Measurements from ENCODE around the gene PICALM.

PICALM gene

DNA sequence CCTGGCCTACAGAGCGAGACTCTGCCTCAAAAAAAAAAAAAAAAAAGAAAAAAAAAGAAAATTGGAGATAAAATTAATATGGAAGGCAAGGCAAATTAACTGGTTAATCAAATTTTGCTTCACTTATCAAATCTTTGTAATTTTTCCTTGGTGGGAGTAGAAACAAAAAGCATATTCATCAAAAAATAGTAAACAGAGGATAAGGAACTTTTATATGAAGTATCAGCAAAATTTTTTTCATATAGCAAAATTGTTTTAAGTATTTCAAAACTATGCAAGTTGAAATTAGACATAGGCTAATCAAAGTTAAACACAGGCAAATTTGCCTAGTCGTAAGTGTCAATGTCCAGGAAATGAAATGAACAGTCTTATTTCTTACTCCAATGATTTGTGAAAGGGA, 33.0 kb downstream of the PICALM start:
- peaks cover 12 to 39% of the 10 kb centered on the region in 2 experiments for H3K4me1 ChIP-seq (ENCODE audit: control insufficient read depth in 1 of 2, insufficient read depth in 1 of 2, low read depth in 1 of 2, low read length in 1 of 2)
- H3K36me3 ChIP-seq = peaks cover 17% of the 10 kb centered on the region
- no peaks in the 10 kb centered on the region for H3K9me3 ChIP-seq
- H3K27me3 ChIP-seq = no peaks in the 10 kb centered on the region
- H3K4me3 ChIP-seq (ENCODE audit: low read depth in 1 of 2, low read length in 1 of 2) = no peak overlapping the region
- TF ChIP-seq, protein P1, sequence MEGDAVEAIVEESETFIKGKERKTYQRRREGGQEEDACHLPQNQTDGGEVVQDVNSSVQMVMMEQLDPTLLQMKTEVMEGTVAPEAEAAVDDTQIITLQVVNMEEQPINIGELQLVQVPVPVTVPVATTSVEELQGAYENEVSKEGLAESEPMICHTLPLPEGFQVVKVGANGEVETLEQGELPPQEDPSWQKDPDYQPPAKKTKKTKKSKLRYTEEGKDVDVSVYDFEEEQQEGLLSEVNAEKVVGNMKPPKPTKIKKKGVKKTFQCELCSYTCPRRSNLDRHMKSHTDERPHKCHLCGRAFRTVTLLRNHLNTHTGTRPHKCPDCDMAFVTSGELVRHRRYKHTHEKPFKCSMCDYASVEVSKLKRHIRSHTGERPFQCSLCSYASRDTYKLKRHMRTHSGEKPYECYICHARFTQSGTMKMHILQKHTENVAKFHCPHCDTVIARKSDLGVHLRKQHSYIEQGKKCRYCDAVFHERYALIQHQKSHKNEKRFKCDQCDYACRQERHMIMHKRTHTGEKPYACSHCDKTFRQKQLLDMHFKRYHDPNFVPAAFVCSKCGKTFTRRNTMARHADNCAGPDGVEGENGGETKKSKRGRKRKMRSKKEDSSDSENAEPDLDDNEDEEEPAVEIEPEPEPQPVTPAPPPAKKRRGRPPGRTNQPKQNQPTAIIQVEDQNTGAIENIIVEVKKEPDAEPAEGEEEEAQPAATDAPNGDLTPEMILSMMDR (IDR thresholded peaks at IDR 0.05) = no peak
- peak overlapping the region; percentile 34 for H3K27ac ChIP-seq

DNA sequence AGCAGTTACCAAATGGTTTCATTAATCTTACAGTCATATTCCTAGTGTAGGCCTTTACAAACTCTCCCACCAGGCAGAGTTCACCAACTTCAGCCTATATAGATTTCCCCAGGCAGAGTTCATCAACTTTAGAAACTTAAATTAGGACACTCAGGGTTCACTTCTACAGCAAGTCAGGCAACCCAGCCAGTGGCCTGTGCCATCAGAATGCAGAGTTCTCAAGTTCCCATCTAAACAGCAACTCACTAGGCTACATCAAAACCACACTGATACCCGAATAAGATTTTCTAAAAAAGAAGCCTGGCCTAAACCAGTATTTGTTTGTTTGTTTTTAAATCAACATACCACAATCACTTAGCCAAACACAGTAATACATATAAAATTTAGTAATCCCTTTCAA, 33.7 kb downstream of the PICALM start:
- TF ChIP-seq, protein P1 (IDR thresholded peaks at IDR 0.05) = no peak
- H3K9me3 ChIP-seq = no peaks in the 10 kb centered on the region
- H3K27ac ChIP-seq = peak overlapping the region; percentile 28
- no peaks in the 10 kb centered on the region for H3K27me3 ChIP-seq
- H3K36me3 ChIP-seq = peaks cover 25% of the 10 kb centered on the region
- peaks cover 10 to 31% of the 10 kb centered on the region in 2 experiments for H3K4me1 ChIP-seq (ENCODE audit: control insufficient read depth in 1 of 2, insufficient read depth in 1 of 2, low read depth in 1 of 2, low read length in 1 of 2)
- no peak overlapping the region for H3K4me3 ChIP-seq (ENCODE audit: low read depth in 1 of 2, low read length in 1 of 2)

DNA sequence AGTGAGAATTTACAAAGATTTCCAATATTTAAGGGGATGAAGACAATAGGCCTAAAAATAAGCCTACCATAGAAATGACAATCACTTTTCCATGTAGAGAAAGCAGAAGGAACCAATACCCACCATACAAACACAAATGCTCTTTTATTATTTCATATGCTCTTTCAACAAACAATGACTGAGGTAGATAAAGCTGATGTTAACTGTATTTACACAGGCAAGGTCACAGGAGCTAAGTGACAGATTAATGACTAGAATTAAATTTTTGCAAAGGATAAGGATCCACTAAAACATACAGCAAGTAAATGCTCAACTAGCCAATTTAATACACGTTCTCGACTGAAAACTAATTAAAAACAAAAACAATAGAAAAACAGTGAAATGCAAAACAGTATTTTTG, 34.2 kb downstream of the PICALM start:
- H3K27ac ChIP-seq = peak overlapping the region; percentile 28
- peaks cover 29% of the 10 kb centered on the region for H3K36me3 ChIP-seq
- H3K27me3 ChIP-seq = no peaks in the 10 kb centered on the region
- TF ChIP-seq, protein P1 (IDR thresholded peaks at IDR 0.05) = no peak
- peaks cover 10 to 31% of the 10 kb centered on the region in 2 experiments for H3K4me1 ChIP-seq (ENCODE audit: control insufficient read depth in 1 of 2, insufficient read depth in 1 of 2, low read depth in 1 of 2, low read length in 1 of 2)
- H3K9me3 ChIP-seq = no peaks in the 10 kb centered on the region
- no peak overlapping the region for H3K4me3 ChIP-seq (ENCODE audit: low read depth in 1 of 2, low read length in 1 of 2)

DNA sequence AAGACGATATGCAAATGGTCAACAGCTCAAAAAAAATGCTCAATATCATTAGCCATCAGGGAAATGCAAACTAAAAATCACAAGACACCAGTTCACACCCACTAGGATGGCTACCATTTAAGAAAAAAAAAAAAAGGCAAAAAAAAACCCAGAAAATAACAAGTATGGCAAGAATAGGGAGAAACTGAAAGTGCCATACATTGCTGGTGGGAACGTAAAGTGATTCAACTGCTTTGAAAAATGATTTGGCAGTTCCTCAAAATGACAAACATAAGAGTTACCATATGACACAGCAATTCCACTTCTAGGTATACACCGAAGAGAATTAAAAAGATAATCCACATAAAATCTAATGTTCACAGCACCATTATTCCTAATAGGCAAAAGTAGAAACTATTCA, 47.5 kb downstream of the PICALM start:
- H3K27me3 ChIP-seq = no peaks in the 10 kb centered on the region
- TF ChIP-seq, protein P1 (IDR thresholded peaks at IDR 0.05) = no peak
- H3K9me3 ChIP-seq = no peaks in the 10 kb centered on the region
- H3K4me3 ChIP-seq (ENCODE audit: low read depth in 1 of 2, low read length in 1 of 2) = no peak overlapping the region
- H3K27ac ChIP-seq = peak overlapping the region; percentile 74
- H3K36me3 ChIP-seq = peaks cover 93% of the 10 kb centered on the region
- H3K4me1 ChIP-seq (ENCODE audit: control insufficient read depth in 1 of 2, insufficient read depth in 1 of 2, low read depth in 1 of 2, low read length in 1 of 2) = peaks cover 9 to 17% of the 10 kb centered on the region in 2 experiments

DNA sequence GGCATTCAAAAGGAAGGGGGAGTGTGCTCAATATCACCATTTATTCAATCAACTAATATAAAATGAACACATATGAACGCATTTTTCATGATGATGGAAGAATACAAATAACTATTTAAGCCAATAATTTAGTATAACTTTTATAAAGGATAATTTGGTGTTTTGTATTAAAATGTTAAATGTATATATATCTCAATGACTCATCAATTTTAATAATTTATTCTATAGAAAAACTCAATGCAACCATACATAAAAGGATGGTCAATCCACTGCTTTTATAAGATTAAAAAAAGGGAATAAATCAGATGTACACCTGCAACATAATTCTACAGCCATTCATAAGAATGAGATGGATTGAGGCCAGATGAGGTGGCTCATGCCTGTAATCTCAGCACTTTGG, 50.6 kb downstream of the PICALM start:
- Histone ChIP-seq H3K4me3 (ENCODE audit: low read depth in 1 of 2, low read length in 1 of 2) (no peak overlapping the region), H3K9me3 (no peaks in the 10 kb centered on the region), H3K27ac (no peak overlapping the region), H3K27me3 (no peaks in the 10 kb centered on the region), H3K4me1 (ENCODE audit: control insufficient read depth in 1 of 2, insufficient read depth in 1 of 2, low read depth in 1 of 2, low read length in 1 of 2) (peaks cover 9 to 17% of the 10 kb centered on the region in 2 experiments), H3K36me3 (peaks cover 93% of the 10 kb centered on the region)
- TF ChIP-seq, protein P1 (IDR thresholded peaks at IDR 0.05) = no peak

DNA sequence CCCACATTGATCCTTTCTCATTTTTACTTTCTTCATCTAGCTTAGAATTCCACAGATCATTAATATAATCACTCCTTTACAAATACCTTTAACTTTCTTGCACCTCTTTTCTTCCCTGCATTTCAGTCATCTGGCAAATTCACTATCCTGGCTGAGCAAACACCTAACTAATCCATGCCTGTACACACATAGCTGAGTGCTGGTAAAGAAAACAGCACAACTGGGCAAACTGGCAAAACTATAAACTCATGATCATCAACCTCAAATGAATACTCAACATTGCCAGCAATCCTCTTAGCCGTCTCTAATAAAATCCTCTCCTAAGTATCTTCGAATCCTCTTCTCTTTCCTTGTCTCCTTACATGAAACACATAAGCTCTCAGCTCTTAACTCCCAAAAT, 52.4 kb downstream of the PICALM start:
- Histone ChIP-seq H3K9me3 (no peaks in the 10 kb centered on the region), H3K27ac (peak overlapping the region; percentile 23), H3K4me1 (ENCODE audit: control insufficient read depth in 1 of 2, insufficient read depth in 1 of 2, low read depth in 1 of 2, low read length in 1 of 2) (peaks cover 8 to 12% of the 10 kb centered on the region in 2 experiments), H3K36me3 (peaks cover 93% of the 10 kb centered on the region), H3K27me3 (no peaks in the 10 kb centered on the region), H3K4me3 (ENCODE audit: low read depth in 1 of 2, low read length in 1 of 2) (no peak overlapping the region)
- TF ChIP-seq, protein P1 (IDR thresholded peaks at IDR 0.05) = no peak

All from neutrophil (primary cell).